CD14-positive monocyte (primary cell): Measurements from ENCODE around the gene DDHD1. TPM values are rescaled to one million over a fixed set of nuclear protein-coding genes. Genes with fewer than 3 reads are reported as not detected.

Experiments used
- DNase-seq, 3 donors: peaks; one replicate each; pipeline ENCODE4 v3.0.0-alpha.2; 2011 to 2022
- H2AFZ ChIP-seq: 2 replicates; pipeline ENCODE4 v1.6.0; 2012; ENCODE audit warnings: mild to moderate bottlenecking, low read depth, low read length, inconsistent platforms; ENCODE audit not compliant: insufficient read depth, poor library complexity, severe bottlenecking
- H3K27ac ChIP-seq, 2 donors: 1 replicate in 1 of 2; 2 replicates in 1 of 2; pipeline ENCODE4 v1.5.1; 2012 to 2013; ENCODE audit warnings: low read length in 2 of 2, control low read depth in 1 of 2, inconsistent platforms in 1 of 2, low read depth in 1 of 2, mild to moderate bottlenecking in 1 of 2
- H3K27me3 ChIP-seq, 2 donors: one replicate each; pipeline versions ENCODE4 v1.6.0 to v1.6.1; 2011 to 2013; ENCODE audit warnings: low read length in 2 of 2; ENCODE audit not compliant: control insufficient read depth in 2 of 2, insufficient read depth in 2 of 2
- H3K36me3 ChIP-seq, 2 donors: replicated peaks in 1 of 2; 1 replicate in 1 of 2; 2 replicates in 1 of 2; pipeline versions ENCODE4 v1.5.1 to v1.6.1; 2012 to 2013; ENCODE audit warnings: low read length in 2 of 2, control low read depth in 1 of 2, inconsistent platforms in 1 of 2, mild to moderate bottlenecking in 1 of 2; ENCODE audit not compliant: insufficient read depth in 2 of 2, control insufficient read depth in 1 of 2
- H3K4me1 ChIP-seq, 2 donors: 1 replicate in 1 of 2; 2 replicates in 1 of 2; pipeline versions ENCODE4 v1.5.1 to v1.6.1; 2012 to 2013; ENCODE audit warnings: low read length in 2 of 2, control low read depth in 1 of 2, inconsistent platforms in 1 of 2, mild to moderate bottlenecking in 1 of 2, moderate library complexity in 1 of 2; ENCODE audit not compliant: insufficient read depth in 2 of 2, control insufficient read depth in 1 of 2
- H3K4me2 ChIP-seq: replicated peaks from 2 replicates; pipeline ENCODE3; 2012; ENCODE audit warnings: low read length, moderate library complexity, mild to moderate bottlenecking; ENCODE audit not compliant: poor library complexity, severe bottlenecking; ENCODE audit errors: extremely low read depth
- H3K4me3 ChIP-seq, 3 experiments: fragments of 200-600 bp in 1 of 3; sonication (generic) in 1 of 3; replicated peaks in 1 of 3; 1 replicate in 2 of 3; 2 replicates in 1 of 3; pipeline ENCODE4 v1.5.1; 2011 to 2013; ENCODE audit warnings: low read length in 3 of 3, mild to moderate bottlenecking in 3 of 3, control low read depth in 2 of 3, low read depth in 2 of 3, inconsistent platforms in 1 of 3, moderate library complexity in 1 of 3
- H3K79me2 ChIP-seq: 2 replicates; pipeline ENCODE4 v1.6.0; 2012; ENCODE audit warnings: mild to moderate bottlenecking, control low read depth, inconsistent platforms, low read length, moderate library complexity; ENCODE audit not compliant: insufficient read depth
- H3K9ac ChIP-seq: 2 replicates; pipeline ENCODE4 v1.6.0; 2017; ENCODE audit warnings: low read length, mild to moderate bottlenecking; ENCODE audit not compliant: insufficient read depth, poor library complexity, severe bottlenecking
- H3K9me3 ChIP-seq, 2 donors: replicated peaks in 1 of 2; 1 replicate in 1 of 2; 2 replicates in 1 of 2; pipeline versions ENCODE4 v1.5.1 to v1.6.1; 2012 to 2013; ENCODE audit warnings: low read length in 2 of 2, control low read depth in 1 of 2; ENCODE audit not compliant: control insufficient read depth in 1 of 2, insufficient read depth in 1 of 2
- H4K20me1 ChIP-seq: 2 replicates; pipeline ENCODE4 v1.6.0; 2012; ENCODE audit warnings: mild to moderate bottlenecking, low read length, control low read depth, moderate library complexity; ENCODE audit not compliant: insufficient read depth
- H3K27ac Mint-ChIP-seq, 7 donors: one replicate each; pipeline ENCODE4 v1.8.0; 2020; ENCODE audit warnings: mild to moderate bottlenecking in 7 of 7, mixed read lengths in 7 of 7, moderate library complexity in 6 of 7, inconsistent platforms in 2 of 7
- H3K27me3 Mint-ChIP-seq, 3 donors: one replicate each; pipeline ENCODE4 v1.8.0; 2021 to 2022; ENCODE audit warnings: low read depth in 3 of 3, mild to moderate bottlenecking in 3 of 3, mixed read lengths in 3 of 3, moderate library complexity in 3 of 3, inconsistent platforms in 1 of 3
- H3K36me3 Mint-ChIP-seq, 2 donors: one replicate each; pipeline ENCODE4 v1.8.0; 2020; ENCODE audit warnings: mixed read lengths in 2 of 2, inconsistent platforms in 1 of 2, mild to moderate bottlenecking in 1 of 2
- H3K4me1 Mint-ChIP-seq: one replicate; pipeline ENCODE4 v1.8.0; 2020; ENCODE audit warnings: mild to moderate bottlenecking, mixed read lengths
- H3K4me3 Mint-ChIP-seq, 2 donors: one replicate each; pipeline ENCODE4 v1.8.0; 2020; ENCODE audit warnings: mild to moderate bottlenecking in 2 of 2, mixed read lengths in 2 of 2, moderate library complexity in 1 of 2
- H3K9me3 Mint-ChIP-seq, 7 donors: one replicate each; pipeline ENCODE4 v1.8.0; 2020 to 2022; ENCODE audit warnings: mixed read lengths in 7 of 7, mild to moderate bottlenecking in 6 of 7, moderate library complexity in 6 of 7, inconsistent platforms in 2 of 7
- CTCF ChIP-seq: fragments of 200-600 bp; IDR thresholded peaks from one replicate; pipeline ENCODE4 v1.8.0; 2022; ENCODE audit warnings: antibody characterized with exemption, mild to moderate bottlenecking
- WGBS: methylation state at CpG from one replicate; pipeline ENCODE4 v1.1.5; 2013; ENCODE audit warnings: missing lambda C conversion rate; ENCODE audit not compliant: insufficient coverage; 5-methylcytosine and 5-hydroxymethylcytosine counted together
- intact Hi-C, 2 donors: fragments of 100-400 bp; cut with micrococcal nuclease; formaldehyde crosslinking; loops; one replicate each; pipeline versions ENCODE4 v1.15.0 to v1.15.1; 2023
- polyA plus RNA-seq, 3 donors: library from polyadenylated mRNA; depleted of rRNA in 1 of 3; unstranded in 2 of 3; stranded (reverse) in 1 of 3; fragments of 300-500 nt in 2 of 3; fragments of >200 nt in 1 of 3; fragmentation: Illumina TruSeq in 2 of 3; gene quantifications; 1 replicate in 2 of 3; 2 replicates in 1 of 3; pipeline ENCODE4 v1.2.3, GENCODE V29; 2012 to 2021

Gene DDHD1
- polyA plus RNA-seq, 3 donors, result 2.2 to 7.0 (median 3.1) TPM

GRCh38 chr14:53106768-53107167 lies 46.4 kb downstream of the DDHD1 start:
- Histone ChIP-seq H3K27me3 (no peaks in the 10 kb centered on the region), H3K4me2 (no peak overlapping the region), H3K9ac (no peak overlapping the region), H3K27ac (no peak overlapping the region), H3K79me2 (no peaks in the 10 kb centered on the region), H3K4me1 (peaks cover 17 to 21% of the 10 kb centered on the region in 2 donors), H3K4me3 (no peak overlapping the region), H4K20me1 (no peaks in the 10 kb centered on the region), H3K36me3 (no peaks in the 10 kb centered on the region), H3K9me3 (peaks cover 0 to 5% of the 10 kb centered on the region in 2 donors), H2AFZ (no peak overlapping the region)
- intact Hi-C loops, result loop anchor here in 1 of 2 donors (5.0 kb wide), 1 partner anchor 41 kb away; no protein-coding TSS in a partner anchor
- Mint-ChIP-seq H3K9me3 (peaks cover 0 to 11% (median 7%) of the 10 kb centered on the region in 7 donors), H3K36me3 (peaks cover 3 to 7% of the 10 kb centered on the region in 2 donors), H3K27ac (no peak overlapping the region), H3K4me1 (peaks cover 17% of the 10 kb centered on the region), H3K27me3 (peaks cover 0 to 1% (median 0%) of the 10 kb centered on the region in 3 donors), H3K4me3 (no peak overlapping the region)
- WGBS, result no CpG with 5 or more reads among the region's 1 CpG
- TF ChIP-seq CTCF, result no peak
- DNase-seq, result no peak

GRCh38 chr14:53103636-53104340 lies 49.3 kb downstream of the DDHD1 start:
- 45% methylated on average over 4 of the region's 5 CpGs for WGBS
- Histone ChIP-seq H2AFZ (no peak overlapping the region), H3K79me2 (no peaks in the 10 kb centered on the region), H3K27ac (no peak overlapping the region), H3K9ac (no peak overlapping the region), H3K36me3 (no peaks in the 10 kb centered on the region), H3K4me3 (no peak overlapping the region), H3K27me3 (no peaks in the 10 kb centered on the region), H3K4me1 (peaks cover 11 to 15% of the 10 kb centered on the region in 2 donors), H3K4me2 (no peak overlapping the region), H3K9me3 (peaks cover 0 to 5% of the 10 kb centered on the region in 2 donors), H4K20me1 (no peaks in the 10 kb centered on the region)
- Mint-ChIP-seq H3K9me3 (peaks cover 0 to 11% (median 7%) of the 10 kb centered on the region in 7 donors), H3K27me3 (peaks cover 0 to 1% (median 0%) of the 10 kb centered on the region in 3 donors), H3K27ac (peak overlapping the region in 3 of 7 donors; percentile 40 to 54 (median 53)), H3K4me1 (peaks cover 21% of the 10 kb centered on the region), H3K36me3 (peaks cover 7 to 10% of the 10 kb centered on the region in 2 donors), H3K4me3 (no peak overlapping the region)
- peak in 2 of 3 donors; percentile 12 to 14 for DNase-seq
- TF ChIP-seq CTCF, result no peak
- intact Hi-C loops, result no loop called here
